Measurements from ENCODE around the gene TTC28.

TTC28 gene

GRCh38 chr22:28116219-28116673 lies 563.4 kb downstream of the TTC28 start:
- Histone ChIP-seq H3K27me3 (ENCODE audit: insufficient read depth, low read length, poor library complexity, severe bottlenecking) (no peaks in the 10 kb centered on the region), H4K20me1 (ENCODE audit: insufficient read depth, low read length, poor library complexity, severe bottlenecking) (peaks cover 4% of the 10 kb centered on the region), H3K4me3 (ENCODE audit: low read length, poor library complexity, severe bottlenecking) (no peak overlapping the region), H3K9me2 (replicated peaks; ENCODE audit: low read depth, low read length) (no peaks in the 10 kb centered on the region), H3K4me2 (ENCODE audit: low read depth, low read length, poor library complexity, severe bottlenecking) (no peak overlapping the region), H2AFZ (ENCODE audit: low read length) (no peak overlapping the region), H3F3A (ENCODE audit: low read depth) (no peaks in the 10 kb centered on the region), H3K4me1 (ENCODE audit: insufficient read depth, low read length, poor library complexity, severe bottlenecking) (peaks cover 8% of the 10 kb centered on the region), H3K79me2 (ENCODE audit: insufficient read depth, low read length) (peaks cover 30% of the 10 kb centered on the region; the same call in 1 of the 2 replicates), H3K9me3 (ENCODE audit: insufficient read depth, low read depth, low read length) (no peaks in the 10 kb centered on the region), H3K9ac (ENCODE audit: low read depth, low read length, poor library complexity, severe bottlenecking) (no peak overlapping the region), H3K36me3 (ENCODE audit: insufficient read depth, low read length) (peaks cover 10% of the 10 kb centered on the region; the same call in 1 of the 2 replicates)
- TF ChIP-seq EZH2phosphoT487 (IDR thresholded peaks at IDR 0.05; ENCODE audit: borderline replicate concordance) (no peak), CTCF (conservative IDR thresholded peaks at IDR 0.05; ENCODE audit: low read length) (no peak)

GRCh38 chr22:28115426-28115825 lies 564.2 kb downstream of the TTC28 start:
- Histone ChIP-seq H3F3A (ENCODE audit: low read depth) (no peaks in the 10 kb centered on the region), H3K36me3 (ENCODE audit: insufficient read depth, low read length) (peaks cover 10% of the 10 kb centered on the region; the same call in 1 of the 2 replicates), H3K9me2 (replicated peaks; ENCODE audit: low read depth, low read length) (no peaks in the 10 kb centered on the region), H3K9ac (ENCODE audit: low read depth, low read length, poor library complexity, severe bottlenecking) (no peak overlapping the region), H3K9me3 (ENCODE audit: insufficient read depth, low read depth, low read length) (no peaks in the 10 kb centered on the region), H2AFZ (ENCODE audit: low read length) (no peak overlapping the region), H3K4me2 (ENCODE audit: low read depth, low read length, poor library complexity, severe bottlenecking) (no peak overlapping the region), H3K4me1 (ENCODE audit: insufficient read depth, low read length, poor library complexity, severe bottlenecking) (peaks cover 8% of the 10 kb centered on the region), H3K79me2 (ENCODE audit: insufficient read depth, low read length) (peaks cover 29% of the 10 kb centered on the region; the same call in 1 of the 2 replicates), H4K20me1 (ENCODE audit: insufficient read depth, low read length, poor library complexity, severe bottlenecking) (peaks cover 4% of the 10 kb centered on the region), H3K27me3 (ENCODE audit: insufficient read depth, low read length, poor library complexity, severe bottlenecking) (no peaks in the 10 kb centered on the region), H3K4me3 (ENCODE audit: low read length, poor library complexity, severe bottlenecking) (no peak overlapping the region)
- TF ChIP-seq CTCF (conservative IDR thresholded peaks at IDR 0.05; ENCODE audit: low read length) (no peak), EZH2phosphoT487 (IDR thresholded peaks at IDR 0.05; ENCODE audit: borderline replicate concordance) (no peak)

- Histone ChIP-seq H3K9ac (ENCODE audit: low read depth, low read length, poor library complexity, severe bottlenecking) (no peak overlapping the region), H3K4me1 (ENCODE audit: insufficient read depth, low read length, poor library complexity, severe bottlenecking) (no peaks in the 10 kb centered on the region), H3K9me2 (replicated peaks; ENCODE audit: low read depth, low read length) (no peaks in the 10 kb centered on the region), H2AFZ (ENCODE audit: low read length) (no peak overlapping the region), H3K27me3 (ENCODE audit: insufficient read depth, low read length, poor library complexity, severe bottlenecking) (no peaks in the 10 kb centered on the region), H3K4me3 (ENCODE audit: low read length, poor library complexity, severe bottlenecking) (no peak overlapping the region), H3K4me2 (ENCODE audit: low read depth, low read length, poor library complexity, severe bottlenecking) (no peak overlapping the region), H3F3A (ENCODE audit: low read depth) (no peaks in the 10 kb centered on the region), H3K79me2 (ENCODE audit: insufficient read depth, low read length) (peaks cover 21% of the 10 kb centered on the region; the same call in 1 of the 2 replicates), H3K9me3 (ENCODE audit: insufficient read depth, low read depth, low read length) (no peaks in the 10 kb centered on the region), H4K20me1 (ENCODE audit: insufficient read depth, low read length, poor library complexity, severe bottlenecking) (no peaks in the 10 kb centered on the region), H3K36me3 (ENCODE audit: insufficient read depth, low read length) (peaks cover 28% of the 10 kb centered on the region; the same call in 1 of the 2 replicates)
- peak; percentile 58 for TF ChIP-seq CTCF (conservative IDR thresholded peaks at IDR 0.05; ENCODE audit: low read length)
- no peak for TF ChIP-seq EZH2phosphoT487 (IDR thresholded peaks at IDR 0.05; ENCODE audit: borderline replicate concordance)
Measured at GRCh38 chr22:28112548-28113043, 567.0 kb downstream of the TTC28 start.

All from Loucy (cell line).